H9 (cell line): ENCODE measurements around the gene RNF214. TPM values are rescaled to one million over a fixed set of nuclear protein-coding genes. Genes with fewer than 3 reads are reported as not detected.

Source experiments
- DNase-seq: peaks from one replicate; pipeline ENCODE4 v3.0.0-alpha.2; 2017
- H2AFZ ChIP-seq: one replicate; pipeline ENCODE4 v1.6.1; 2013; ENCODE audit warnings: mild to moderate bottlenecking, low read length, control low read depth, moderate library complexity
- H2AK5ac ChIP-seq: 2 replicates; pipeline ENCODE4 v1.6.1; 2013; ENCODE audit warnings: low read length, control low read depth, mixed read lengths; ENCODE audit not compliant: insufficient read length
- H2BK120ac ChIP-seq: one replicate; pipeline ENCODE4 v1.6.1; 2013; ENCODE audit warnings: low read depth, mild to moderate bottlenecking, low read length, control low read depth, inconsistent platforms; ENCODE audit not compliant: poor library complexity, severe bottlenecking
- H2BK12ac ChIP-seq: 2 replicates; pipeline ENCODE4 v1.6.1; 2013; ENCODE audit warnings: low read length, control low read depth, mixed read lengths, low read depth; ENCODE audit not compliant: insufficient read length
- H2BK15ac ChIP-seq: 2 replicates; pipeline ENCODE4 v1.6.1; 2013; ENCODE audit warnings: low read depth, low read length, control low read depth
- H2BK20ac ChIP-seq: one replicate; pipeline ENCODE4 v1.6.1; 2013; ENCODE audit warnings: low read depth, mild to moderate bottlenecking, low read length, control low read depth, inconsistent platforms; ENCODE audit not compliant: poor library complexity, severe bottlenecking
- H2BK5ac ChIP-seq: 2 replicates; pipeline ENCODE4 v1.6.1; 2013; ENCODE audit warnings: low read length, control low read depth, mixed read lengths; ENCODE audit not compliant: insufficient read length
- H3K14ac ChIP-seq: 2 replicates; pipeline ENCODE4 v1.6.1; 2013; ENCODE audit warnings: low read length, control low read depth; ENCODE audit not compliant: insufficient read depth
- H3K18ac ChIP-seq: 2 replicates; pipeline ENCODE4 v1.6.1; 2013; ENCODE audit warnings: low read depth, mild to moderate bottlenecking, mixed read lengths, low read length, control low read depth; ENCODE audit not compliant: insufficient read length
- H3K23ac ChIP-seq: 2 replicates; pipeline ENCODE4 v1.6.1; 2013; ENCODE audit warnings: low read length, control low read depth, mixed read lengths, low read depth; ENCODE audit not compliant: insufficient read length
- H3K23me2 ChIP-seq: 2 replicates; pipeline ENCODE4 v1.6.1; 2013; ENCODE audit warnings: low read depth, mild to moderate bottlenecking, mixed read lengths, low read length, control low read depth; ENCODE audit not compliant: insufficient read length, poor library complexity, severe bottlenecking
- H3K27ac ChIP-seq: 2 replicates; pipeline ENCODE4 v1.5.1; 2013; ENCODE audit warnings: low read length, control low read depth, mixed read lengths, low read depth; ENCODE audit not compliant: insufficient read length
- H3K27me3 ChIP-seq: 2 replicates; pipeline ENCODE4 v1.6.1; 2013; ENCODE audit warnings: low read length, control low read depth, inconsistent platforms; ENCODE audit not compliant: insufficient read depth
- H3K4ac ChIP-seq: 2 replicates; pipeline ENCODE4 v1.6.1; 2013; ENCODE audit warnings: low read depth, mild to moderate bottlenecking, control low read depth, inconsistent platforms, low read length, moderate library complexity
- H3K4me1 ChIP-seq: 2 replicates; pipeline ENCODE4 v1.6.1; 2013; ENCODE audit warnings: low read length, control low read depth, inconsistent platforms; ENCODE audit not compliant: insufficient read depth
- H3K4me2 ChIP-seq: 2 replicates; pipeline ENCODE4 v1.6.1; 2013; ENCODE audit warnings: low read length, control low read depth, mixed read lengths; ENCODE audit not compliant: insufficient read length, insufficient read depth
- H3K56ac ChIP-seq: 2 replicates; pipeline ENCODE4 v1.6.1; 2013; ENCODE audit warnings: low read depth, mild to moderate bottlenecking, mixed read lengths, low read length, control low read depth; ENCODE audit not compliant: insufficient read length
- H3K79me1 ChIP-seq: 2 replicates; pipeline ENCODE4 v1.6.1; 2013; ENCODE audit warnings: low read depth, mild to moderate bottlenecking, moderate library complexity, low read length, control low read depth, inconsistent platforms; ENCODE audit not compliant: insufficient read depth, poor library complexity, severe bottlenecking
- H3K79me2 ChIP-seq: 2 replicates; pipeline ENCODE4 v1.6.1; 2013; ENCODE audit warnings: low read length, control low read depth, inconsistent platforms; ENCODE audit not compliant: insufficient read depth
- H3K9ac ChIP-seq: 2 replicates; pipeline ENCODE4 v1.6.1; 2013; ENCODE audit warnings: low read length, control low read depth, mixed read lengths; ENCODE audit not compliant: insufficient read length; ENCODE audit errors: extremely low read depth
- H3K9me3 ChIP-seq: one replicate; pipeline ENCODE4 v1.6.1; 2013; ENCODE audit warnings: low read depth, low read length, inconsistent platforms; ENCODE audit not compliant: control insufficient read depth
- H3T11ph ChIP-seq: one replicate; pipeline ENCODE4 v1.6.1; 2013; ENCODE audit warnings: mild to moderate bottlenecking, low read length, control low read depth, inconsistent platforms
- H4K20me1 ChIP-seq: one replicate; pipeline ENCODE4 v1.6.1; 2013; ENCODE audit not compliant: control insufficient read depth, insufficient read length, insufficient read depth
- H4K5ac ChIP-seq: 2 replicates; pipeline ENCODE4 v1.6.1; 2013; ENCODE audit warnings: low read depth, mild to moderate bottlenecking, mixed read lengths, low read length, control low read depth; ENCODE audit not compliant: insufficient read length
- H4K8ac ChIP-seq: replicated peaks from 2 replicates; pipeline ENCODE4 v1.6.1; 2013; ENCODE audit warnings: low read length, control low read depth, mixed read lengths, low read depth; ENCODE audit not compliant: insufficient read length
- H4K91ac ChIP-seq: 2 replicates; pipeline ENCODE4 v1.6.1; 2013; ENCODE audit warnings: low read depth, mild to moderate bottlenecking, moderate library complexity, mixed read lengths, low read length, control low read depth; ENCODE audit not compliant: insufficient read length
- H3K27ac Mint-ChIP-seq, 3 experiments: 2 replicates in 2 of 3; 3 replicates in 1 of 3; pipeline ENCODE4 v1.8.0; 2020 to 2021; ENCODE audit warnings: mixed read lengths in 3 of 3, mild to moderate bottlenecking in 1 of 3, moderate library complexity in 1 of 3
- H3K27me3 Mint-ChIP-seq: 2 replicates; pipeline ENCODE4 v1.8.0; 2021; ENCODE audit warnings: low read depth, mild to moderate bottlenecking, moderate library complexity, mixed read lengths
- H3K36me3 Mint-ChIP-seq, 3 experiments: 2 replicates in 2 of 3; 3 replicates in 1 of 3; pipeline ENCODE4 v1.8.0; 2020 to 2021; ENCODE audit warnings: low read depth in 3 of 3, mixed read lengths in 3 of 3; ENCODE audit not compliant: insufficient read depth in 1 of 3
- H3K4me1 Mint-ChIP-seq, 2 experiments: 2 replicates each; pipeline ENCODE4 v1.8.0; 2020; ENCODE audit warnings: mixed read lengths in 2 of 2
- H3K4me3 Mint-ChIP-seq, 2 experiments: 2 replicates in 1 of 2; 3 replicates in 1 of 2; pipeline ENCODE4 v1.8.0; 2020 to 2021; ENCODE audit warnings: mild to moderate bottlenecking in 2 of 2, mixed read lengths in 2 of 2, moderate library complexity in 1 of 2
- H3K9me3 Mint-ChIP-seq, 2 experiments: 2 replicates in 1 of 2; 3 replicates in 1 of 2; pipeline ENCODE4 v1.8.0; 2020; ENCODE audit warnings: mild to moderate bottlenecking in 2 of 2, mixed read lengths in 2 of 2, moderate library complexity in 1 of 2
- WGBS: extraction: QIAGEN DNeasy Blood & Tissue Kit; methylation state at CpG from one replicate; pipeline ENCODE4 v1.1.7; 2013; ENCODE audit warnings: missing lambda C conversion rate, low lambda C conversion rate, mixed read lengths; ENCODE audit not compliant: insufficient read length; ENCODE audit errors: extremely low coverage; 5-methylcytosine and 5-hydroxymethylcytosine counted together
- total RNA-seq: library from RNA; stranded (reverse); gene quantifications from 2 replicates; pipeline ENCODE4 v1.2.1, GENCODE V29; 2021
- TF ChIP-seq, protein P1 (sequence below): fragments of 200-600 bp; sonication (generic); conservative IDR thresholded peaks from 3 replicates; pipeline ENCODE4 v1.8.0; 2021; ENCODE audit warnings: antibody characterized with exemption, mild to moderate bottlenecking

Gene RNF214
- total RNA-seq, 1 experiment from 2014 or later, result 26.0 TPM

DNA sequence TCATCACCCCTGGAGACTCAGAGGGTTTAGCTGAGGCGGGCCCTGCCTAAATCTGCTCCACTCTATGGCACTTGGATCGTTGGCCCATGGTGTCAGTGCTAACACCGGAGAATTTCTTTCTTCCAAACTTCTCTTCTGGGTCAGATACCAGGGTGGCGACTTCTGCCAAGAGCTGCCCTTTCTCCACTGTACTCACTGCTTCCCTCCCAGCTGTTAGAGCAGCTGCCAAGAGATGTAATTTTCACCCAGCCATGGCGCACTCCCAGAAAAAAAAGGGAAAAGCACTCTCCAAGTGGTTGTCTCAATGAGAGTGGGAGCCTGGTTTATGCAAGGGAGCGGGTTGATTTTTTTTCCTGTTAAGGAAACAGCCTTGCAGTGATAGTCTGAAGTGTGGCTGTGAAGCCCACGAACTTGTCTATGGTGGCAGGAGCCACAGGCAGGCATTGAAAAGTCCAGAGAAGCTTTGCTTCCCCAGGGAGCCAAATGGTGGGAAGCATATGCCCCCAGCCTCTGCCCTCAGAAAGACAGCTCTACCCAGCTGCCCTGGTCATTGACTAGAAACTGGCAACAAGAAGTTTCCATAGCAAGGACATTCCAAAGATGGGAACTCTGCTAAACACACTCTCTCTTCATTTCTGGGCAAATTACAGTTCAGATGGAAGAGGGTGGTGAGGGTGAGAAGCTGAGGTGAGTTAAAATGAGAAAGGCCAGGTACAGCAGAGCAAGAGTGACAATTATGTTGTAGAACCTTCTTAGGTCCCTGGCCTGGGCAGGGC, 11.3 kb upstream of the RNF214 start:
- Histone ChIP-seq H4K8ac (no peak overlapping the region), H3K4ac (no peak overlapping the region), H3K23ac (no peak overlapping the region), H2AK5ac (no peak overlapping the region), H3K27me3 (no peaks in the 10 kb centered on the region), H2BK20ac (no peak overlapping the region), H3K79me2 (no peaks in the 10 kb centered on the region), H2BK15ac (no peak overlapping the region), H4K91ac (no peak overlapping the region), H3K4me1 (no peaks in the 10 kb centered on the region), H3K23me2 (no peaks in the 10 kb centered on the region), H2BK120ac (no peak overlapping the region), H3K9me3 (no peaks in the 10 kb centered on the region), H4K20me1 (no peaks in the 10 kb centered on the region), H3K27ac (no peak overlapping the region), H3K14ac (no peak overlapping the region), H4K5ac (no peak overlapping the region), H2AFZ (no peak overlapping the region), H2BK12ac (no peak overlapping the region), H3K56ac (no peak overlapping the region), H3K9ac (no peak overlapping the region), H3K4me2 (no peak overlapping the region), H3K79me1 (no peaks in the 10 kb centered on the region), H2BK5ac (no peak overlapping the region), H3K18ac (no peak overlapping the region), H3T11ph (no peak overlapping the region)
- no CpG with 5 or more reads among the region's 7 CpGs for WGBS
- Mint-ChIP-seq H3K27ac (peak overlapping the region in 1 of 3 experiments; percentile 26; a peak in 1 of 7 replicates), H3K27me3 (no peaks in the 10 kb centered on the region), H3K4me1 (peaks cover 3 to 6% of the 10 kb centered on the region in 2 experiments), H3K9me3 (no peaks in the 10 kb centered on the region), H3K36me3 (peaks cover 7 to 73% (median 35%) of the 10 kb centered on the region in 3 experiments), H3K4me3 (no peak overlapping the region)
- TF ChIP-seq, protein P1, sequence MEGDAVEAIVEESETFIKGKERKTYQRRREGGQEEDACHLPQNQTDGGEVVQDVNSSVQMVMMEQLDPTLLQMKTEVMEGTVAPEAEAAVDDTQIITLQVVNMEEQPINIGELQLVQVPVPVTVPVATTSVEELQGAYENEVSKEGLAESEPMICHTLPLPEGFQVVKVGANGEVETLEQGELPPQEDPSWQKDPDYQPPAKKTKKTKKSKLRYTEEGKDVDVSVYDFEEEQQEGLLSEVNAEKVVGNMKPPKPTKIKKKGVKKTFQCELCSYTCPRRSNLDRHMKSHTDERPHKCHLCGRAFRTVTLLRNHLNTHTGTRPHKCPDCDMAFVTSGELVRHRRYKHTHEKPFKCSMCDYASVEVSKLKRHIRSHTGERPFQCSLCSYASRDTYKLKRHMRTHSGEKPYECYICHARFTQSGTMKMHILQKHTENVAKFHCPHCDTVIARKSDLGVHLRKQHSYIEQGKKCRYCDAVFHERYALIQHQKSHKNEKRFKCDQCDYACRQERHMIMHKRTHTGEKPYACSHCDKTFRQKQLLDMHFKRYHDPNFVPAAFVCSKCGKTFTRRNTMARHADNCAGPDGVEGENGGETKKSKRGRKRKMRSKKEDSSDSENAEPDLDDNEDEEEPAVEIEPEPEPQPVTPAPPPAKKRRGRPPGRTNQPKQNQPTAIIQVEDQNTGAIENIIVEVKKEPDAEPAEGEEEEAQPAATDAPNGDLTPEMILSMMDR, result no peak
- DNase-seq, result no peak
